Esophagus muscularis mucosa (tissue), 3 donors: ENCODE results near the gene ZNF217.

Experiments
- CTCF ChIP-seq, 3 experiments: fragments of 200-600 bp in 2 of 3; fragments of 450-650 bp in 1 of 3; sonication (generic) in 2 of 3; IDR thresholded peaks; one replicate each; pipeline ENCODE4 v1.5.1; 2017 to 2019; ENCODE audit warnings: antibody characterized with exemption in 3 of 3, mild to moderate bottlenecking in 2 of 3, moderate library complexity in 1 of 3
- EP300 ChIP-seq: sonication (generic); formaldehyde crosslinking; IDR thresholded peaks from one replicate; pipeline ENCODE4 v1.6.1; 2017; ENCODE audit warnings: antibody characterized with exemption

- TF ChIP-seq EP300 (no peak), CTCF (IDR thresholded peaks at IDR 0.05) (no peak)
Observed at GRCh38 chr20:53598140-53599043, 4.8 kb upstream of the ZNF217 start.
